ENCODE data around the gene TICRR.
"Not testable (repeated sequence)": the region's sequence is repeated elsewhere in the genome, so short reads cannot be mapped to it uniquely, and the experiment has no call there.

TICRR gene, protein sequence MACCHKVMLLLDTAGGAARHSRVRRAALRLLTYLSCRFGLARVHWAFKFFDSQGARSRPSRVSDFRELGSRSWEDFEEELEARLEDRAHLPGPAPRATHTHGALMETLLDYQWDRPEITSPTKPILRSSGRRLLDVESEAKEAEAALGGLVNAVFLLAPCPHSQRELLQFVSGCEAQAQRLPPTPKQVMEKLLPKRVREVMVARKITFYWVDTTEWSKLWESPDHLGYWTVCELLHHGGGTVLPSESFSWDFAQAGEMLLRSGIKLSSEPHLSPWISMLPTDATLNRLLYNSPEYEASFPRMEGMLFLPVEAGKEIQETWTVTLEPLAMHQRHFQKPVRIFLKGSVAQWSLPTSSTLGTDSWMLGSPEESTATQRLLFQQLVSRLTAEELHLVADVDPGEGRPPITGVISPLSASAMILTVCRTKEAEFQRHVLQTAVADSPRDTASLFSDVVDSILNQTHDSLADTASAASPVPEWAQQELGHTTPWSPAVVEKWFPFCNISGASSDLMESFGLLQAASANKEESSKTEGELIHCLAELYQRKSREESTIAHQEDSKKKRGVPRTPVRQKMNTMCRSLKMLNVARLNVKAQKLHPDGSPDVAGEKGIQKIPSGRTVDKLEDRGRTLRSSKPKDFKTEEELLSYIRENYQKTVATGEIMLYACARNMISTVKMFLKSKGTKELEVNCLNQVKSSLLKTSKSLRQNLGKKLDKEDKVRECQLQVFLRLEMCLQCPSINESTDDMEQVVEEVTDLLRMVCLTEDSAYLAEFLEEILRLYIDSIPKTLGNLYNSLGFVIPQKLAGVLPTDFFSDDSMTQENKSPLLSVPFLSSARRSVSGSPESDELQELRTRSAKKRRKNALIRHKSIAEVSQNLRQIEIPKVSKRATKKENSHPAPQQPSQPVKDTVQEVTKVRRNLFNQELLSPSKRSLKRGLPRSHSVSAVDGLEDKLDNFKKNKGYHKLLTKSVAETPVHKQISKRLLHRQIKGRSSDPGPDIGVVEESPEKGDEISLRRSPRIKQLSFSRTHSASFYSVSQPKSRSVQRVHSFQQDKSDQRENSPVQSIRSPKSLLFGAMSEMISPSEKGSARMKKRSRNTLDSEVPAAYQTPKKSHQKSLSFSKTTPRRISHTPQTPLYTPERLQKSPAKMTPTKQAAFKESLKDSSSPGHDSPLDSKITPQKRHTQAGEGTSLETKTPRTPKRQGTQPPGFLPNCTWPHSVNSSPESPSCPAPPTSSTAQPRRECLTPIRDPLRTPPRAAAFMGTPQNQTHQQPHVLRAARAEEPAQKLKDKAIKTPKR (N-terminal part only)

DNA sequence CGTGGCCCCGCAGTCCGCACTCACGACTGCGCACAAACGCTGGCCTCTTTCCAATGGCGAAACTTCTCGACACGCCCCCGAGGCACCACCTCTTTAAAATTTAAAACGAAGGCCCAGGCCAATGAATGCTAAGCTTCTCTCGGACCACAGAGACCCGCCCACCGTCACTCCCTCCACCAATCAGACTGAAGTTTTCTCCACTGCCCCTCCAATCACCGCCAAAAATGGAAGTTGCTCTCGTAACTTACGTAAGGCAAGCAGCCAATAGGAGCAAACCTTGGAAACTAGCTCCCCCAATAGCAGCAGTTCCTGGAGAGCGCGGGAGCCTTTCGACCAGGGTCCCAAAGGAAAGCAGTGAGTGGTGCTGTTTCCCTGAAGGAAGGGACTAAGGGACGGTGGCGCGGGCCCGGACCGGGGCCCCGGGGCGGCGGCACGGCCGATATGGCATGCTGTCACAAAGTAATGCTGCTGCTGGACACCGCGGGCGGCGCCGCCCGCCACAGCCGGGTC is at the start of gene TICRR:
Gene TICRR (plus strand): TSS at position 324 of the 510 bp plus-strand sequence. CDS start 118 bp downstream, at position 442.
- DNase-seq: peak; percentile 97

DNA sequence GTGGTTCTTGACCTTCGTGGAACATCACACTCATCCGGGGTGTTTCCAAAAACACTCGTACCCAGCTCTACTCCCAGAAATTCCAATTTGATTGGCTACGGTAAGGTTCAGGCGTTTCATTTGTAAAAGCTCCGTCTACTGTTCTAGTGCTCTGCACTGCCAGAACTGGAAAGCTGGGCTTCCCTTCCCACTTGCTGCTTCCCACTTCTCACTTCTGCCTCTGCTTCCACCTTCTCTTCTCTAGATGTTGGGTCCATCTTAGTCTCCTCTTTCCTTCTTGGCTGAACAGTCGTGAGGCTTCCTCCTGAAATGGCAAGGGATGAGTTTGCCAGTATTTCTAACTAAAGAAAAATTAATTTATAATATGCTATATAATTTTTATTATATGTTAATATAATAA is 49.1 kb upstream of the TICRR start:
- DNase-seq: no peak

DNA sequence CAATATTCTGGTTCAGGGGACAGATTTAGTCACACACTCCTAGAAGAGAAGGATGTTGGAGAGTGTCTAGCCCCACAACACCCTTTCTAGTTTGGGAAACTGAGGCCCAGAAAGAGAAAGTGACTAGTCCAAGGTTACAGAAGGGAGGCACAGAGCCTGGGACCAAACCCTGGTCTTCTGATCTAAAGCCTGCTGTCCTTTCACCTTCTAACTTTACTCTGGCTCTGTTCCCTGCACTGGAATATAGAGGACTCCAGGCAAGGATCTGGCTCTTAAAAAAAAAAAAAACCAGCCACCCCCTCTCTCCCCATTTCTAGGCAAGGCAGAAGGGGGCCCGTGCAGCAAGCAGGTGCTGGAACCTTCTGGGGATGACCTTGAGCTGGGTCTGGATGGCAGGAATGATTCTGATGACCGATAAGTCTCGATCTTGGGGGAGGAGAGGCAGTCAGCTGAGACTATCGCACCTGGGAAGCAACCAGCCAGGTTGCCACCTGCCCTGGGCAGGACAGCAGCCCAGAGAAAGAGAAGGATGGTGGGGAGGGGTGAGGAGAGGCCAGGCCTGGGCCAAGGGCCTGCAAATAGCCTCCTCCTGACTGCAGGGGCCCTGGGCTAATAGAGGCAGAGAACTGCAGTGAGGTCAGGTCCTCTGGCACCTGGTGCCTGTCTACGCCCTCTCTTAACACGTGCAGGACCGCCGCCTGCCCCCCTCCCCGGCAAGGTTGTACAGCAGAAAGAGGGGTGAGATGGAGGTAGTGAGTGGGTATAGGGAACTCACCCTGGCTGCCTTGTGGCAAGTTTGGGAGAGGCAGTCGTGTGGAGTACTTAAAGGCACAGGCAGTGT is 48.4 kb upstream of the TICRR start:
- DNase-seq: no peak

DNA sequence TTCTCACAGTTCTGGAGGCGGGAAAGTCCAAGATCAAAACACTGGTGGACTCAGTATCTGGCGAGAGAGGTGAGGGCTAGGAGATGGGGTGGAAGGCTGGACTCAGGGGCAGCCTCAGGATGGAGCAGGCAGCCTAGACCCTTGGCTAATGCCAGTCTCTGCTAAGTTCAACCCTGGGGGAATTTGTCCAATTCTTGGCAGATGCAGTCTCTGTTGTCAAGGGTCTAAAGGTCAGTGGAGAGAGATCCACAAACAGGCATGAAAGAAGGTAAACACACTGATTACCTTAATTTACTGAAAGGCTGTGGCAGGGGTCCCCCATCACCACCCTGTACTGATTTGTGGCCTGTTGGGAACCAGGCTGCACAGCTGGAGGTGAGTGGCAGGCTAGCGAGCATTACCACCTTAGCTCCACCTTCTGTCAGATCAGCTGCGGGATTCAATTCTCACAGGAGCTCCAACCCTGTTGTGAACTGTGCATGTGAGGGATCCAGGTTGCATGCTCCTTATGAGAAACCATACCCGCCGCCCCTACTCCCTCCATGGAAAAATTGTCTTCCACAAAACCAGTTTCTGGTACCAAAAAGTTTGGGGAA is 46.4 kb upstream of the TICRR start:
- DNase-seq: no peak

DNA sequence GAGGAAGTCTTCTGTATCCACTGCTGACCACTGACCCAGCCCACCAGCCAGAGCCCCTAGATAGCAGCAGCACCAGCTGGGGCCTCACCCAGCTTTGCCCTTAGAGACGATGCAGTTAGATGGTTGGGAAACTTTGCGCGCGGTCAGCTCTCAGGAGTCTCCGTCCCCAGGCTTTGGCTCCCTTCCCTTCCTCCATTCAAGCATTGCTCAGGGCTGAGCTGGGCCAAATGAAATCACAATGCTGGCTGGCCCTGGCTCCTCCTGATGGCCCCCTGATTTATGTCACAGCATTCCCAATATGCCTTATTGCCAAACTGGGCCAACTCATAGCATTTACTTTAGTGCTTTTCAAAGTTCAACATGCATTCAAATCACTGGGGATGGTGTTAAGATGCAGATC is 44.3 kb upstream of the TICRR start:
- DNase-seq: no peak

DNA sequence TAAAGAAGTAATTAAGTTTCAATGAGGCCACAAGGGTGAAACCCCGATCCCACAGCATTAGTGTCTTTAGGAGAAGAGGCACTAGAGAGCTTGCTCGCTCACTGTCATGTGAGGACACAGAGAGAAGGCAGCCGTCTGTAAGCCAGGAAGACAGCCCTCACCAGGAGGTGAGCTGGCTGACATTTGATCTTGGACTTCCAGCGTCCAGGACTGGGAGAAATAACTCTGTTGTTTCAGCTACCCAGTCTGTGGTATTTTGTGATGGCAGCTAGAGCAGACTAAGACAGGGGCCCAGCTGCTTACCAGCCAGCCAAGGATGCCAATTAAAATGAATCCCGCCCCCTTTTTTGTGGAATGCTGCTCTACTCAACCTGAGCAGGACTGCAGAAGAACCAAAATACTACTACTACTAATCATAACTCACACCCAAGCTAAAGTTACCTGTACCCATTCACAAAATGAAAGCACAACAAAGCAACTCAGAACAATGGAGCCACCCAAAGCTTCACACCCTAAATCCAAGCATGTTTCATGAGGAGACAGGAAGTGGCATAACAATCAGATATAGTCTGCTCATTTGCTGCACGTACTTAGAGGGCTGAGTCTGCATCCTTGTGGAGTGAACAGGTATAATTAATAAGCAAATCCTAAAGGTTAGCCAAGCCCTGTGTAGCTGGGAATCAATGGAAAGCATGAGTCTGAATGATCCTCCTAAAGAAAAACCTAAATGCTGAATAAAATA is 43.3 kb upstream of the TICRR start:
- no peak for DNase-seq

DNA sequence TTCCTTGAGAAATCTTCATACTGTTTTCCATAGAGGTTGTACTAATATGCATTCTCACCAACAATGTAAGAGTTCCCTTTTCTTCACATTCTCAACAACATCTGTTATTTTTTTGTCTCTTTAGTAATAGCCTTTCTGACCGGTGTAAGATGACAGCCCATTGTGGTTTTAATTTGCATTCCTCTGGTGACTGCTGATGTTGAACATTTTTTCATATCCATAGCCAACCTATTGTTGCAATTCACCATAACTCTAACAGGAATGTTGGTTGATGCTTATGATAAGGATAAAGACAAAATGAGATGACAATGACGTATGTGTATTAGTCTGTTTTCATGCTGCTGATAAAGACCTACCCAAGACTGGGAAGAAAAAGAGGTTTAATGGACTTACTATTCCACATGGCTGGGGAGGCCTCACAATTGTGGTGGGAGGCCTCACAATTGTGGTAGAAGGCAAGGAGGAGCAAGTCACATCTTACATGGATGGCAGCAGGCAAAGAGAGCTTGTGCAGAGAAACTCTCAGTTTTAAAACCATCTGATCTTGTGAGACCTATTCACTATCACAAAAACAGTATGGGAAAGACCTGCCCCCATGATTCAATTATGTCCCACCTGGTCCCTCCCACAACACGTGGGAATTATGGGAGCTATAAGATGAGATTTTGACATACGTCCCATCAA is 41.3 kb upstream of the TICRR start:
- no peak for DNase-seq

DNA sequence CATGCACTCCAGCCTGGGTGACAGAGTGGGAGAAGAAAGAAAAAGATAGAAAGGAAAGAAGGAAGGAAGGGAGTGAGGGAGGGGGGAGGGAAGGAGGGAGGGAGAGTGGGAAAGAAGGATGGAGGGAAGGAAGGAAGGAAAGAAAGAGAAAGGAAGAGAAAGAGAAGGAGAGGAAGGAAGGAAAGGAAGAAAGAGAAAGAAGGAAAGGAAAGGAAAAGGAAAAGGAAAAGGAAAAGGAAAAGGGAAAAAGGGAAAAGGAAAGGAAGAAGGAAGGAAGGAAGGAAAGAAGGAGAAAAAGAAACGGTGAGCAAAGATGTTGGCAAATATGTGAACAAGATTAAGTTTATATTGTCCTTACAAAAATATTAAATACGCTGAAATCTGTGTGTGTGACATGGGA is 36.2 kb upstream of the TICRR start:
- DNase-seq: no peak

DNA sequence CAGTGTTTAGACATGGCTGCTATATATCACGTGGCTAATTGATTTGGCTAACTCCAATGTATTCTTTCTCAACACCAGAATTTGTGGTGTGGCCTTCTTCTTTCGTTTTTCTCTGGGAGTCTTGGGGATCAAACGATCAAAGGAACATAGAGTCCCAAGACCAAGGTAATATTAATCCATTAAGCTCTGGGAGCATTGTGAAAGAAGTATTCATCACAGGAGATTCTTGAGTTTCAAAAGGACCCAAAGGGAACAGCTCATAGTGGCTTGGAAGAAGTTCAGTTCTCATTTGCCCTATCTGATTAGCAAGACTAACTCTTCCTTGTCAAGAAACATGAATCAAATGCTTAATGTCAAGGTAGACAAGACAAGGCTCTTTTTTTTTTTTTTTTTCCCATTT is 32.9 kb upstream of the TICRR start:
- no peak for DNase-seq

DNA sequence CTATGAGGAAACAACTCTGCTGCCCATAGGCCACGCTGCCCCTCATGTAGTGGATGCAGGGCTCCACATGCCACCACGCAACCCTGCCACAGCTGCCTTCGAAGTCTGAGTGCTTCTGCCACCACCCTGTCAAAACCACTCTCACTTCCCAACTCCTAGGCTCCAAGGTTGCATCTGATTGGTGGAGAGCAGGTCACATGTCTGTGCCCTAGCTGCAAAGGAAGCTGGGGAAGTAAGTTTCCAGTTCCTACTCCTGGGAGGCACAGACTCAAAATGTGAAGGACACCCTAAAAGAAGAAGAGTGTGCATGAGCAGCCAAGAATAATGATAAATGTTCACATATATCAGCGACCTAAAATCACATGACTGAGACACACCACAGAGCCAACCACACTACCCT is 31.9 kb upstream of the TICRR start:
- no peak for DNase-seq

DNA sequence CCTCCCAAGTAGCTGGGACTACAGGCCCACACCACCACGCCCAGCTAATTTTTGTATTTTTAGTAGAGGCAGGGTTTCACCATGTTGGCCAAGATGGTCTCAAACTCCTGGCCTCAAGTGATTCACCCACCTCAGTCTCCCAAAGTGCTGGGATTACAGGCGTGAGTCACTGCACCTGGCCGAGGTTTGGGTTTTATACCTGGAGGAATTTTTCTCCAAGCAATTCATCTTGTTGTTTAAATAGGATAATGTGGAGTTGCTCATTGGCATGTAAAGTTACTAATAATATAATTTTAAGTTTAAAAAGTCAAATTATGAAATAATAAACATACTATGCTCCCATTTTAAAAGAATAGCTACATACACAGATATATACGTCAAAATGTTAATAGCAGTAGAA is 26.1 kb upstream of the TICRR start:
- not testable (repeated sequence) for DNase-seq

DNA sequence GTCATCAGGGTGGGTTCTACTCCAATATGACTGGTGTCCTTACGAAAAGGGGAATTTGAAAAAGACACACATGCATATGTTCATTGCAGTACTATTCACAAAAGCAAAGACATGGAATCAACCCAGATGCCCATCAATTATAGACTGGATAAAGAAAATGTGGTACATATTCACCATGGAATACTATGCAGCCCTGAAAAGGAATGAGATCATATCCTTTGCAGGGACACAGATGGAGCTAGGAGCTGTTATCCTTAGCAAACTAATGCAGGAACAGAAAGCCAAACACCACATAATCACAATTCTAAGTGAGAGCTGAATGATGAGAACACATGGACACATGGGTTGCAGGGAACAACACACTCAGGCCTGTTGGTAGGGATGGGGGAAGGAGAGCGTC is 24.8 kb upstream of the TICRR start:
- no peak for DNase-seq

DNA sequence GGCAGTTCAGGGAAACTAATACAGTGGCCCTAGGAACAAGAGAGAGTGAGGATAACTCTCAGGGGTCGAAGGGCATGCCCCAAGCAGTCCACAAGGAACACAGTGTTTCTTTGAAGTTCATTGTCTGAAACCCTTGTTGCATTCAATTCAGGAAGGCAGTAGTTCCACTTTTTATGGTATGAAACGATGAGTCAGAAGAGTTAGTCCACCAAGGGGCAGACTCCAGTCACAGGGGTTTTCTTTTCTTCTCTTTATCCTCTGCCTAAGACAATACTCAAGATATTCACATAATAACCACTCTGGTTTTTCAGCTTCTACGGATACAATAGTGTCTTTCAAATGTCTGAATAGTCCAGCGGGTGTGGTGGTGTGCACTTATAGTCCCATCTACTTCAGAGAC is 23.7 kb upstream of the TICRR start:
- no peak for DNase-seq

DNA sequence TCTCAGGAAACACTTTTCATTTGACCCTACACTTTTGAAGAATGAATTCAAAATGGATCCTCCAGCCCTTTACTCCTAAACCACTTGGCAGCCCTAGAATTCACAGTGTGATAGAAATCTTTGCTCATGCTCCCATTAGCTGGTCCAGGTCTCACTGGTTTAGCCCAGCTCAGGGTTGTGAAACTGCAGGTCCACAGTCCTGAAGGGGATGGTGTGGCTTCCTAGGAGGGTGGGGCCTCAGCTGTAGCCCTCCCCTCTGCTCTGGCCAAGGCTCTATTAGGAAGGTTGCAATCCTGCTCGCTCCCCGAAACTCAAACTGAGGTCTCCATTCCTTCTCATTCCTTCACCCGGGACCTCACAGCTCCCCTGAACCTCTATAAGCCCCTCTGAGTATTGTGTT is 21.6 kb upstream of the TICRR start:
- DNase-seq: no peak

DNA sequence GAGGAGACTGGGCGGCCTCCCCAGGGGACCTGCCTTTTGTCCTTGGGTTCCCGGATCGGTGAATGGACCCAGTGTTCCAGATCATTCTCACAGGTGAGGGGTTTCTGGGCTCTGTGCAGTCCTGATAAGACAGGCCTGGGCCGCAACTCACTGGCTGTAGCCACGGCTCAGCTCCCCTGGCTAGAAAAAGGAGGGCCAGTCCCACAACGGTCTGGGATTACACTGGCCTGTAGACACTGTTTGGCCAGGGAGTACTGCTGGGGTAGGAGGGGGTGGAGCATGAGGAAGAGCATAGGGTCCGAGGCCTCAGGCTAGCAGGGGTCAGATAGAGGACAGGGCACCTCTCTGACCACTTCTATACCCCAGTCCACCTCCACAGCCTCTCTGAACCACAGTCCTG is 21.0 kb upstream of the TICRR start:
- no peak for DNase-seq

DNA sequence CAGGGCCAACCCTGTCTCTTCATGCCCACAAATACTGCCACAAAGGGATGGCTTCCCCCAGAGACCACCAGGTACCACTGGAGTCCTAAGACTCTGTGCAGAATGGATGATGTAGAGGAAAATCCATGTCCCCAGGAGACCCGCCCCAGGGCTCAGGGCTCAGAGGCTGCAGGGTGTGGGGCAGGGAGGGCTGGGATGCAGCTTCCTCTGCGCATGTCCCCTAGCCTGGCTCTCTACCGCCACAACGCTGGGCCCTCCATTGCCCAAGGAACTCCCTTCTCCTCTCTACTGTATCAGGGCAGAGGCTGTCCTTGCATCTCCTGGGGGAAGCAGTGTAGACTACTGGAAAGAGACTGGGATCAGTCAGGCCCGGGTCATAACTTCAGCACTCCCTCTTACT is 19.5 kb upstream of the TICRR start:
- no peak for DNase-seq

DNA sequence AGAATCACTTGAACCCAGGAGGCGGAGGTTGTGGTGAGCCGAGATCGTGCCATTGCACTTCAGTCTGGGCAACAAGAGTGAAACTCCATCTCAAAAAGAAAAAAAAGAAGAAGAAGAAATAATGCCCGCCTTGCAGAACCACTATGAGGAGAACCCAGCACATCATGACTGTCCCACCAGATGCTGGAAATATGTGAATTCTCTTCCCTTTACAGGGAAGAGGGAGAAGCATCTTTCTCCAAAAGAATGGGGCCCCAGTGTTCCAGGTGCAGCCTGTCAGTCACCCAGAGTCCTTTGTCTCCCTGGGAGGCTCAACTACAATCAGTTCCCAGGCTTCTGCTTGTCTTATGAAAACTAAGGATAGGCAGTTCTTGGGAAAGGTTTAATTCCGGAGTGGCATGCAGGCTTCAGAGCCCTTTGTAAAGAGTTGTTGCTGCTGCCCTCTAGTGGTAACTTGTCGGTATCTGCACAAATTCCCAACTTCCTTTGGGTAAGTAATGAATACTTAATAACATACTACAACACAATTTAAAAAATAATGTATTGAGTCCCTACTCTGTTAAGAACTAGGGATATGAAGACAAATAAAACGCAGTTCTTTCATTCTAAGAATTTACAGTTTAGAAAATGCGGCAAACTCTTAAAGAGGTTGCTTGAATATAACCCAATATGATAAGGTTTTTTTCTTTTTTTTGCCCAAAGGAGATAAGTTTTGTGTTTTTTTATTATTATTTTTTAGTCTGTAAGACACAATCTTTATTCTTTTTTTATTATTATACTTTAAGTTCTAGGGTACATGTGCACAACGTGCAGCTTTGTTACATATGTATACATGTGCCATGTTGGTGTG is 18.6 kb upstream of the TICRR start:
- DNase-seq: peak; percentile 15

DNA sequence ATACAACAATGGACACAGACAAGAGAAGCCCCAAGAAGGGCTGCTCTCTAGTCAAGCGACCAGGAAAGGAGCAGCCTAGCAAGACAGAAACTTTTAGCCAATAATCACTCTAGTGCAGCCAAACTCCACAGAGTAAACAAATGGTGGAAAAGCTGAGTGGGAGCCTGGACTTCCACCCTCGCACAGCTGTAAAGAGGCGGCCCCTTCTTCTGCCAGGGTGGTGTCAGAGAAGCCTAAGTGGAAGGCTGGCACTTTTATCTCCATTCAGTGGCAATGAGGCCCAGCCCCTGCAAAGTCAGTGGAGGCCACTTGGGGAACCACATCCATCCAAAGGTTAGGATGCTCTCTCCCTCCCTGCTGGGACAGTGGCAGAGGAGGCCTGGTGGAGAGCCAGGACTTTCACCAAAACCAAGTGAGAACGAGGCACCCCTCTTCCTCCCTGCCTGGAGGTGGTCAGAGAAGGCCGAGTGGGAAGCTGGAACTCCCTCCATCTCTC is 15.5 kb upstream of the TICRR start:
- no peak for DNase-seq

DNA sequence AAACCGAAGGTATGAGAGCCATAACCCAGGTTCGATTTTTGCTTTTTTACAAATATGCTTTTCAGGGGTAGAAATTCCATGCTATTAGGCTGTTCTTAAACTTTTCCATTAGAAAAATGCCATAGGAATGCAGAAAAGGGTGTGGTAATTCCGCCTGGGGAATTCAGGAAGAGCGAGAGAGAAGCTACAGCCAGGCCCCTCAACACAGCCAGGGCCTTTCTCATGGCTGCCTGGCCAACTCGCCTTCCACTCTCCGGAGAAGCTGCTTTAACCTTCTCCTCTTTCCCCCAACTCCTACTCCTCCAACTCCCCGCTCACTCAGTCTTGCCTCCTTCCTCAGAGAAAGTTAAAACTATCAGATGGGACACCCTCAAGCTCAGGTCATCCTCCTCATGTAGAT is 9.1 kb upstream of the TICRR start:
- no peak for DNase-seq

Data from KG1 (cell line).